GM06990 (cell line): ENCODE results near the gene NAV2.

Experiments used
- DNase-seq: peaks from one replicate; pipeline ENCODE4 v3.0.0-alpha.2; 2011; ENCODE audit not compliant: insufficient read length; ENCODE audit errors: extremely low read depth
- H3K27me3 ChIP-seq: replicated peaks from 2 replicates; pipeline ENCODE4 v1.6.0; 2011; ENCODE audit warnings: low read length; ENCODE audit not compliant: control insufficient read depth, insufficient read depth
- H3K36me3 ChIP-seq: 2 replicates; pipeline ENCODE4 v1.5.1; 2011; ENCODE audit warnings: low read length; ENCODE audit not compliant: control insufficient read depth, insufficient read depth
- H3K4me3 ChIP-seq: replicated peaks from 2 replicates; pipeline ENCODE4 v1.5.1; 2011; ENCODE audit warnings: low read depth, mild to moderate bottlenecking, control low read depth, low read length
- TF ChIP-seq, protein P1 (sequence below): IDR thresholded peaks from 2 replicates; pipeline ENCODE4 v1.5.1; 2011; ENCODE audit warnings: low read length, control low read depth, mild to moderate bottlenecking, inconsistent platforms; ENCODE audit not compliant: insufficient read depth, poor library complexity, severe bottlenecking

The NAV2 gene

GRCh38 chr11:19844806-19845205, 132.2 kb downstream of the NAV2 start:
- no peak for DNase-seq
- Histone ChIP-seq H3K36me3 (no peaks in the 10 kb centered on the region), H3K4me3 (no peak overlapping the region), H3K27me3 (no peaks in the 10 kb centered on the region; the same call in 1 of the 2 replicates)
- TF ChIP-seq, protein P1, sequence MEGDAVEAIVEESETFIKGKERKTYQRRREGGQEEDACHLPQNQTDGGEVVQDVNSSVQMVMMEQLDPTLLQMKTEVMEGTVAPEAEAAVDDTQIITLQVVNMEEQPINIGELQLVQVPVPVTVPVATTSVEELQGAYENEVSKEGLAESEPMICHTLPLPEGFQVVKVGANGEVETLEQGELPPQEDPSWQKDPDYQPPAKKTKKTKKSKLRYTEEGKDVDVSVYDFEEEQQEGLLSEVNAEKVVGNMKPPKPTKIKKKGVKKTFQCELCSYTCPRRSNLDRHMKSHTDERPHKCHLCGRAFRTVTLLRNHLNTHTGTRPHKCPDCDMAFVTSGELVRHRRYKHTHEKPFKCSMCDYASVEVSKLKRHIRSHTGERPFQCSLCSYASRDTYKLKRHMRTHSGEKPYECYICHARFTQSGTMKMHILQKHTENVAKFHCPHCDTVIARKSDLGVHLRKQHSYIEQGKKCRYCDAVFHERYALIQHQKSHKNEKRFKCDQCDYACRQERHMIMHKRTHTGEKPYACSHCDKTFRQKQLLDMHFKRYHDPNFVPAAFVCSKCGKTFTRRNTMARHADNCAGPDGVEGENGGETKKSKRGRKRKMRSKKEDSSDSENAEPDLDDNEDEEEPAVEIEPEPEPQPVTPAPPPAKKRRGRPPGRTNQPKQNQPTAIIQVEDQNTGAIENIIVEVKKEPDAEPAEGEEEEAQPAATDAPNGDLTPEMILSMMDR: no peak

DNA sequence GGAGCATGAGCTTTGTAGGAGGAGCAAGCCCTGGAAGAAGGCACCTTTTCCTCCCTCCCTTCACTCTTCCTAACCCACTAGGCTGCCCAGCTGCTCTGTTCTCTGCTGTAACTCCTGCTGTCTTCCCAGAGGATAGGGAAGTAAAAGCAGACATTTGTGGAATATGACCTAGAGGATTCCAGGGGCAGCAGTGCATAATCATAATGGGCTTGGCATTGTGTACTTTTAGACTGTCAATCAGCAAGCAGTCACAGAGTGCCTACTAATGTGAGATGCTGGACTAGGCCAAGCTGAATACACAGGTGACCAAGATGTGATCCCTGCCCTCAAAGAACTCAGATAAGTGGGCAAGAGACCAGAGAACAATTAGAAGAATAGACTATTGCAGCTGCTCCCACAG, 133.0 kb downstream of the NAV2 start:
- Histone ChIP-seq H3K4me3 (no peak overlapping the region), H3K36me3 (no peaks in the 10 kb centered on the region)
- TF ChIP-seq, protein P1: no peak

GRCh38 chr11:19846654-19847305, 134.1 kb downstream of the NAV2 start:
- Histone ChIP-seq H3K36me3 (no peaks in the 10 kb centered on the region), H3K4me3 (no peak overlapping the region), H3K27me3 (no peaks in the 10 kb centered on the region; the same call in 1 of the 2 replicates)
- TF ChIP-seq, protein P1: no peak
- no peak for DNase-seq

More for the DNA sequence above, 133.0 kb downstream of the NAV2 start:
- DNase-seq: no peak
- H3K27me3 ChIP-seq: no peaks in the 10 kb centered on the region; the same call in 1 of the 2 replicates

DNA sequence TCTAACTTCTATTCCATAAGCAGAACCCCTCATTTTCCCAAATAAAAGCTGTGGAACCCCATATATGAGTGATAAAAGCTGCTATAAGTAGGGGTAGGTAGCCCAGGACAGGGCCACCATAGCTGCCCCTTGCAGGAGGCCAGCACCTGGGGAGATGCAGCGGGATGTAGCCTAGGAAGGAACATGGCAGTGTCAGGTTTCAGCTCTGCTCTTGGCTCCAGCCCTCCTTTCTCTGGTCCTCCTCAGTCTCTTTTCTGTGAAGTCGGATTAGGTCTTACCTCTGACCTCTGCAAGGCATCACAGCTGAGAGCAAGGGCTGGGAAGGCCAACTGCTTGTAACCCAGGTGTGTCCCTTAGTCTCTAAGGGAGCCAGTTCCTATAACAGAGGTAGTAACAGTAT, 135.6 kb downstream of the NAV2 start:
- TF ChIP-seq, protein P1: no peak
- DNase-seq: no peak
- H3K27me3 ChIP-seq: no peaks in the 10 kb centered on the region; the same call in 1 of the 2 replicates
- no peak overlapping the region for H3K4me3 ChIP-seq
- no peaks in the 10 kb centered on the region for H3K36me3 ChIP-seq

- H3K36me3 ChIP-seq: no peaks in the 10 kb centered on the region
- DNase-seq: no peak
- no peak overlapping the region for H3K4me3 ChIP-seq
- TF ChIP-seq, protein P1: no peak
- H3K27me3 ChIP-seq: no peaks in the 10 kb centered on the region; the same call in 1 of the 2 replicates
Measured at GRCh38 chr11:19849107-19849789, 136.6 kb downstream of the NAV2 start.
